HEK293T (cell line): ENCODE data around the gene PRKAG3.

ENCODE experiments used
- ARNT ChIP-seq: fragments of 450-650 bp; IDR thresholded peaks from 2 replicates; pipeline ENCODE4 v1.6.1; 2017; ENCODE audit warnings: mild to moderate bottlenecking
- BHLHE40 ChIP-seq: fragments of 450-650 bp; IDR thresholded peaks from 2 replicates; pipeline ENCODE4 v1.6.1; 2016; ENCODE audit warnings: mild to moderate bottlenecking, moderate library complexity, borderline replicate concordance
- ELF4 ChIP-seq: fragments of 450-650 bp; IDR thresholded peaks from 2 replicates; pipeline ENCODE4 v1.6.1; 2017; ENCODE audit warnings: antibody characterized with exemption
- FOXA1 ChIP-seq: fragments of 450-650 bp; IDR thresholded peaks from 2 replicates; pipeline ENCODE4 v1.6.1; 2016; ENCODE audit warnings: mild to moderate bottlenecking
- FOXK2 ChIP-seq: fragments of 450-650 bp; IDR thresholded peaks from 2 replicates; pipeline ENCODE4 v1.6.1; 2016; ENCODE audit warnings: mild to moderate bottlenecking
- FOXM1 ChIP-seq: fragments of 450-650 bp; IDR thresholded peaks from 2 replicates; pipeline ENCODE4 v1.6.1; 2017; ENCODE audit warnings: mild to moderate bottlenecking, borderline replicate concordance
- HDGF ChIP-seq: fragments of 450-650 bp; IDR thresholded peaks from 2 replicates; pipeline ENCODE4 v1.6.1; 2017; ENCODE audit warnings: antibody characterized with exemption, borderline replicate concordance
- L3MBTL2 ChIP-seq: fragments of 450-650 bp; conservative IDR thresholded peaks from 2 replicates; pipeline ENCODE4 v1.6.1; 2016; ENCODE audit warnings: mild to moderate bottlenecking
- NFRKB ChIP-seq: fragments of 450-650 bp; IDR thresholded peaks from 2 replicates; pipeline ENCODE4 v1.6.1; 2016; ENCODE audit warnings: mild to moderate bottlenecking, moderate library complexity
- PKNOX1 ChIP-seq: fragments of 450-650 bp; IDR thresholded peaks from 2 replicates; pipeline ENCODE4 v1.6.1; 2016
- SP1 ChIP-seq: fragments of 450-650 bp; IDR thresholded peaks from 2 replicates; pipeline ENCODE4 v1.6.1; 2017
- SUZ12 ChIP-seq: fragments of 450-650 bp; IDR thresholded peaks from 2 replicates; pipeline ENCODE4 v1.6.1; 2016; ENCODE audit warnings: mild to moderate bottlenecking
- ZNF384 ChIP-seq: fragments of 450-650 bp; IDR thresholded peaks from 2 replicates; pipeline ENCODE4 v1.6.1; 2016

GRCh38 chr2:218804817-218805216, 26.8 kb downstream of the PRKAG3 start:
- TF ChIP-seq HDGF (no peak), FOXM1 (no peak), BHLHE40 (no peak), ARNT (no peak), FOXK2 (no peak), SP1 (no peak), L3MBTL2 (no peak), SUZ12 (no peak), PKNOX1 (no peak), FOXA1 (no peak), ELF4 (no peak), NFRKB (no peak), ZNF384 (no peak)
